SU-DHL-6 (cell line): ENCODE results near the gene YRDC.

ENCODE experiments used
- H2AFZ ChIP-seq: fragments of 200-600 bp; sonication (generic); 2 replicates; pipeline ENCODE4 v1.6.1; 2014; ENCODE audit warnings: low read depth, mild to moderate bottlenecking, moderate library complexity, mixed read lengths, antibody characterized with exemption, low read length; ENCODE audit not compliant: severe bottlenecking
- H3F3A ChIP-seq: fragments of 200-600 bp; shearing (Covaris generic); 2 replicates; pipeline ENCODE4 v1.6.0; 2016; ENCODE audit warnings: antibody characterized with exemption, mild to moderate bottlenecking; ENCODE audit not compliant: insufficient read depth
- H3K27ac ChIP-seq: fragments of 200-600 bp; sonication (generic); 2 replicates; pipeline ENCODE4 v1.5.1; 2016; ENCODE audit warnings: low read depth, mild to moderate bottlenecking, low read length, moderate library complexity, mixed read lengths
- H3K27me3 ChIP-seq: fragments of 200-600 bp; sonication (generic), shearing (Covaris generic); 2 replicates; pipeline ENCODE4 v1.6.0; 2014; ENCODE audit warnings: mild to moderate bottlenecking, low read length
- H3K36me3 ChIP-seq: fragments of 200-600 bp; sonication (generic); 2 replicates; pipeline ENCODE4 v1.6.1; 2014; ENCODE audit warnings: mild to moderate bottlenecking, low read length, mixed read lengths
- H3K4me2 ChIP-seq: fragments of 300-600, 200-600 bp; shearing (Covaris generic), sonication (generic); 2 replicates; pipeline ENCODE4 v1.6.0; 2014; ENCODE audit warnings: low read length, low read depth, mild to moderate bottlenecking; ENCODE audit not compliant: poor library complexity, severe bottlenecking
- H3K4me3 ChIP-seq: fragments of 200-600 bp; sonication (generic); 2 replicates; pipeline ENCODE4 v1.5.1; 2014; ENCODE audit warnings: antibody characterized with exemption, low read length, mild to moderate bottlenecking, mixed read lengths; ENCODE audit not compliant: insufficient read depth, poor library complexity, severe bottlenecking
- H3K79me2 ChIP-seq: fragments of 200-600 bp; sonication (generic); 2 replicates; pipeline ENCODE4 v1.6.1; 2014; ENCODE audit warnings: mild to moderate bottlenecking, low read length, moderate library complexity; ENCODE audit not compliant: insufficient read depth
- H3K9ac ChIP-seq: fragments of 200-600 bp; sonication (generic); 2 replicates; pipeline ENCODE4 v1.7.0; 2014; ENCODE audit warnings: mild to moderate bottlenecking, low read length
- H3K9me2 ChIP-seq: fragments of 200-600 bp; sonication (generic); replicated peaks from 2 replicates; pipeline ENCODE4 v1.6.1; 2014; ENCODE audit warnings: low read length; ENCODE audit not compliant: insufficient read depth
- H3K9me3 ChIP-seq: fragments of 200-600 bp; sonication (generic); 2 replicates; pipeline ENCODE4 v1.6.1; 2014; ENCODE audit warnings: low read length, mixed read lengths; ENCODE audit not compliant: insufficient read depth
- H4K20me1 ChIP-seq: fragments of 200-600 bp; sonication (generic); 2 replicates; pipeline ENCODE4 v1.6.1; 2014; ENCODE audit warnings: low read depth, mild to moderate bottlenecking, antibody characterized with exemption, low read length, moderate library complexity, mixed read lengths
- EZH2phosphoT487 ChIP-seq: fragments of 200-600 bp; sonication (generic), shearing (Covaris generic); conservative IDR thresholded peaks from 2 replicates; pipeline ENCODE4 v1.6.1; 2018; ENCODE audit warnings: mild to moderate bottlenecking, antibody characterized with exemption, low read length, moderate library complexity, mixed read lengths
- TF ChIP-seq, protein P1 (sequence below): fragments of 200-600 bp; sonication (generic); IDR thresholded peaks from one replicate; pipeline ENCODE4 v1.5.1; 2017; ENCODE audit warnings: antibody characterized with exemption, mild to moderate bottlenecking, low read length, moderate library complexity; ENCODE audit not compliant: insufficient read depth, poor library complexity, severe bottlenecking

The YRDC gene

DNA sequence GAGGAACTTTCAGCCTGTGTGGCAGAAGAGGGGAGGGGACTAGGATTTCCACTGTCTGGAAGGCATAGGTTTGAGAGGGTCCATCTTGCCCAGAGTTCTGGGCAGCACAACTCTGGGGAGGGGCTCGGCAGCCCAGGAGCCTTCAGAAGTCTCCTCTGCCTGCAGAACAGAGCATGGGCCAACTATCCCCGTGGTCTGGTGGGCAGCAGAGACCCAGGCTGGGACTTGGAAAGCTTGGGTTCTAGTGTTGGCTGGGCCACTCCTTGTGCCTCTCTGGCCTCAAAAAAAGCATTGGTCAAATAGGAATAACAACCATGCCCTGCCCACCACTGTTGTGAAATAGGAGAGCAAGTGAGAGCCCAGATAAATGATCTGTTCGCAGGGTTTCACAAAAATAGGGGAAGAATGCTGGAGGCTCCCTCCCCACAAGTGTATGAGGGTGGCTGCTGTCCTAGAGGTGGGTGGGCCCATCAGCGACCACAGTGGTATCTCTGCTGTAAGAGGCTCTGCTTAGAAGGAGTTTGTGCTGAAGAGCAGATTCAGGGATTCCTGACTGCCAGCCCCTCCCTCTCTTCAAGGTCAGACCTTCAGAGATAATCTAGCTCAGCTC is 52.0 kb downstream of the YRDC start:
- H3K4me2 ChIP-seq, result no peak overlapping the region
- no peaks in the 10 kb centered on the region for H3K27me3 ChIP-seq
- H2AFZ ChIP-seq, result no peak overlapping the region
- no peaks in the 10 kb centered on the region for H3K9me2 ChIP-seq
- H3K79me2 ChIP-seq, result no peaks in the 10 kb centered on the region
- no peaks in the 10 kb centered on the region for H3F3A ChIP-seq
- H3K9ac ChIP-seq, result no peak overlapping the region
- no peaks in the 10 kb centered on the region for H4K20me1 ChIP-seq
- TF ChIP-seq, protein P1, sequence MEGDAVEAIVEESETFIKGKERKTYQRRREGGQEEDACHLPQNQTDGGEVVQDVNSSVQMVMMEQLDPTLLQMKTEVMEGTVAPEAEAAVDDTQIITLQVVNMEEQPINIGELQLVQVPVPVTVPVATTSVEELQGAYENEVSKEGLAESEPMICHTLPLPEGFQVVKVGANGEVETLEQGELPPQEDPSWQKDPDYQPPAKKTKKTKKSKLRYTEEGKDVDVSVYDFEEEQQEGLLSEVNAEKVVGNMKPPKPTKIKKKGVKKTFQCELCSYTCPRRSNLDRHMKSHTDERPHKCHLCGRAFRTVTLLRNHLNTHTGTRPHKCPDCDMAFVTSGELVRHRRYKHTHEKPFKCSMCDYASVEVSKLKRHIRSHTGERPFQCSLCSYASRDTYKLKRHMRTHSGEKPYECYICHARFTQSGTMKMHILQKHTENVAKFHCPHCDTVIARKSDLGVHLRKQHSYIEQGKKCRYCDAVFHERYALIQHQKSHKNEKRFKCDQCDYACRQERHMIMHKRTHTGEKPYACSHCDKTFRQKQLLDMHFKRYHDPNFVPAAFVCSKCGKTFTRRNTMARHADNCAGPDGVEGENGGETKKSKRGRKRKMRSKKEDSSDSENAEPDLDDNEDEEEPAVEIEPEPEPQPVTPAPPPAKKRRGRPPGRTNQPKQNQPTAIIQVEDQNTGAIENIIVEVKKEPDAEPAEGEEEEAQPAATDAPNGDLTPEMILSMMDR, result no peak
- TF ChIP-seq EZH2phosphoT487, result no peak
- H3K9me3 ChIP-seq, result no peaks in the 10 kb centered on the region
- H3K36me3 ChIP-seq, result no peaks in the 10 kb centered on the region
- H3K4me3 ChIP-seq, result no peak overlapping the region
- no peak overlapping the region for H3K27ac ChIP-seq

DNA sequence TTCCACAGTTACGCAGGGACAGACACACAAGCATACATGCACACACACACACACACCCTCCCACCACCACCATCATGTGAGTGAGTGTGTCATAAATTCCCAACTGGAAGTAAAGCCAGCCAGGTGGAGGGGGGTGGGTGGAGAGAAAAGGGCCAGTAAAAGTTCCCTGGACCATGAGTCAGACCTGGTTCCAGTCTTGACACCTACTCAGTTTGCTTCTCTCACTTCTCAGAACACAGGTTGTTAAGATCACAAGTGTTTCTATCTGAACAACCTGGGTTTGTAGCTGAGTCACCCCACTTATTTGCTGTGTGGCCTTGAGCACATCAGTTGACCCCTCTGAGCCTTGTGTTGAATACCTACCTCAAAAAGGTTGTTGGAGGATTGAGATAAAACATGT is 52.7 kb downstream of the YRDC start:
- H3K4me3 ChIP-seq, result no peak overlapping the region
- no peak overlapping the region for H3K27ac ChIP-seq
- no peak overlapping the region for H3K4me2 ChIP-seq
- no peak overlapping the region for H3K9ac ChIP-seq
- H3K79me2 ChIP-seq, result no peaks in the 10 kb centered on the region
- no peak overlapping the region for H2AFZ ChIP-seq
- H3K9me3 ChIP-seq, result no peaks in the 10 kb centered on the region
- H3K9me2 ChIP-seq, result no peaks in the 10 kb centered on the region
- no peaks in the 10 kb centered on the region for H3K27me3 ChIP-seq
- no peaks in the 10 kb centered on the region for H3K36me3 ChIP-seq
- no peaks in the 10 kb centered on the region for H3F3A ChIP-seq
- TF ChIP-seq, protein P1, result no peak
- TF ChIP-seq EZH2phosphoT487, result no peak
- H4K20me1 ChIP-seq, result no peaks in the 10 kb centered on the region

DNA sequence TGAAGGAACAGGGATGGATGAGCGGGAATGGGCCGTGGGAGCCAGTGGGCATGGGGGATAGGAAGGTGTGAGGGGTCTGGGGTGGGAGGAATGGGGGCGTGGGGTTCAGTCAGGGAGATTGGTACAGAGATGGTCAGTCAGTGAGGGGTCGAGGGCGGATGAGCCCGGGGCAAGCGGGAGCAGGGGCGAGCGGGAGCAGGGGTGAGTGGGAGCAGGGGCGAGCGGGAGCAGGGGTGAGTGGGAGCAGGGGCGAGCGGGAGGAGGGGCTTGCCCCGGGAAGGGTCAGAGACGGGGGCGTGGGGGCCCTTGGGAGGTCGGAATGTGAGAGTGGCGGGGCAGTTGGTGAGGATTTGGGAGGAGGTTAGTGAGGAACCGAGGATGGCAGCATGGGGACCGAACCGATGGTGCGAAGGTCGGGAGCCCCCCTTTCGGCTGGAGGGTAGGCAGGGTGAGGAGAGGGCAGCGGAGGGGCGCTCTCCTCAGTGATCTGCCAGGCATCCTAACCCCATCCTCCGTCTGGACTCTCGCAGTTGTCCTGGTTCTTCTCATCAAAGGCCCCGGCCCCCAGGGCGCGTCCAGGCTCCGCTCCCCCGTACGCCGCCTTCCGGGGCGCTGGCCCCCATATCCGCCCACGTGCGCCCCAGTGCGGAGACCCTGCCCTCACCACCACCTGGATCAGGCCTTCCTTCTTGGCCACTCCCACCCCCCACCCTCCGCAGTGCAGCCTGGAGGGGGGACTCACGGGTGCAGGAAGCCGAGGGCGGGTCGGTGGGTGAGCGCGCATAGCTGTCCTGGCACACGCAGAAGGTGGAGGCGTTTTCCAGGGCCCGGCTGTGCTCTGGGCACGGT is 54.3 kb downstream of the YRDC start:
- no peak overlapping the region for H3K4me3 ChIP-seq
- H4K20me1 ChIP-seq, result no peaks in the 10 kb centered on the region
- H3K9me2 ChIP-seq, result no peaks in the 10 kb centered on the region
- no peaks in the 10 kb centered on the region for H3F3A ChIP-seq
- H2AFZ ChIP-seq, result no peak overlapping the region
- H3K27ac ChIP-seq, result no peak overlapping the region
- H3K36me3 ChIP-seq, result no peaks in the 10 kb centered on the region
- no peaks in the 10 kb centered on the region for H3K27me3 ChIP-seq
- H3K4me2 ChIP-seq, result peak overlapping the region; percentile 39
- H3K9ac ChIP-seq, result 0 out of 2 replicates have a peak overlapping the region, but pooled peaks have one; percentile 20
- no peaks in the 10 kb centered on the region for H3K9me3 ChIP-seq
- TF ChIP-seq, protein P1, result no peak
- TF ChIP-seq EZH2phosphoT487, result no peak
- H3K79me2 ChIP-seq, result no peaks in the 10 kb centered on the region
